HG02678 (cell line): ENCODE data around the gene ADAM12.

ENCODE experiments used
- ATAC-seq: cut with Tn5 transposase; IDR thresholded peaks from one replicate; pipeline ENCODE4 v1.9.1; 2021; ENCODE audit warnings: mild to moderate bottlenecking, moderate library complexity; ENCODE audit not compliant: unreplicated experiment

The ADAM12 gene

GRCh38 chr10:126158133-126158892 is 230.0 kb downstream of the ADAM12 start:
- ATAC-seq, result no peak

DNA sequence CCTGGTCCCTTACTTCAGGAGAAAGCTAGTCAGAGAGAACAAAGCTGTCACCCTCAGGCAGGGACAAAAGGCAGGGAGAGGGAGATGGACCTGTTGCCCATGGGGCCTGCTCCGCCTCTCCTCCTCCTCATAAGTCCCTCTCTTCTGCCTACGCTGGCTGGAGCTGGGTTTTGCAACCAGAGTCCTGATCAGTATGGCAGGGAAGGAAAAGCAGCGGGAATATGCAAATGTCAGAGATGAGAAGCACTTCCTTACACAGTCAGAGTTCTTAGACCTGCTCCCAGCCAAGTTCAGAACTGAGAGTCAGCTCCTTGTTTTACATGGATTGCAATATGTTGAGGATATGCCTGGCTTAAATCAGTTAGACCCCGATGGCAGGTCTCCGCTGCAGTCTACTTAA is 231.1 kb downstream of the ADAM12 start:
- no peak for ATAC-seq

DNA sequence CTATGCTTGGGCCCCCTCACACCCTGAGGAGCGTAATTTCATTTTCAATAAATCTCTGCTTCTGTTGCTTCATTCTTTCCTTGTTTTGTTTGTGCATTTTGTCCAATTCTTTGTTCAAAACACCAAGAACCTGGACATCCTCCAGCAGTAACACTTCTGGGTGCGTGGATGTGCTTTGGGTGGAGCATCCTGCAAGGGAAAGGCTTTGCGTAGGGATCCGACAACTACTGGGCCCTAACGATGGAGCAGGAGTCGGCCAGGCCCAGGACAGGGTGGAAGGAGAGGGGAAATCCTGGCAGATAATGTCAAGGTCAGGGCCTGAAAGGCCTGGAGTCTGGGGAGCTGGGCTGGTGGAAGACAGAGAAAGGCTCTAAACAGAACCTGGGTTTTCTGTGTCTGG is 231.8 kb downstream of the ADAM12 start:
- ATAC-seq, result no peak

DNA sequence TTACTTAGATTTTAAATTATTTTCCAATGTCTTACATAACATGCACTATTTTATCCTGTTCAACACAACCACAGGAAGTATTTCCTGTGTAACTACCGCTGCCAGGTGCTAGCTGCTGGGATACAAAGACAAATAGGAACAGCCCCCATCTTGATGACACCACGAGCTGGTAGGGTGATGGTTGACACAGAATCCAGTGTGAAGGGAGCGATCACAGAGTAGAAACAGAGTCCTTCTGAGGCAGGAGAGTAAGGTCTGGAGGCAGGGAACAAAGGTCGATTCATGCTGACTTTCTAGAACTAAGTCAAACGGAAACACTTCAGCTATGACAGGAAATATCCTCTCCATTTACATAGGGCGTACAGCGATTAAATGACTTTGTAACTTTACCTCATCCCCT is 232.3 kb downstream of the ADAM12 start:
- no peak for ATAC-seq

GRCh38 chr10:126155528-126155927 is 232.7 kb downstream of the ADAM12 start:
- ATAC-seq, result no peak

GRCh38 chr10:126153711-126154628 is 234.3 kb downstream of the ADAM12 start:
- no peak for ATAC-seq

- ATAC-seq, result no peak
These were observed 240.2 kb downstream of the ADAM12 start for GRCh38 chr10:126147866-126148587.

DNA sequence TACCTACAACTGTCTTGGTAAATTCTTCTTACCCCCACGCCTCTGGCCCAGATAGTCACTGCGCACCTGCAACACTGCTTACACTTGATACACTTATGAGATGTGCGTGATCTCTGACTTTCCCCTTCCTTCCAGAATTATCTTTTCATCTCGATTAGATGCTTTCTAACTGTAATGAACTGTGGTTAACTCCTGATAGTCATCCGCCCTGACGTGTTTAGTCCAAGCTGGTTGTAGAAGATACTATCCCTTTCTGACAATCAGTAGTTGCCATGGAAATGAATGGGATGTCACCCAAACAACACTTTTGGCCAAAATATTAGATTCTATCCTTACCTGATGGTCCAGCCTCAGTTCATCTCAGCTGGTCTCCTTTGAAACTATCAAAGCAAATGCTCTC is 241.5 kb downstream of the ADAM12 start:
- no peak for ATAC-seq

- no peak for ATAC-seq
These were observed 245.2 kb downstream of the ADAM12 start for GRCh38 chr10:126143117-126143516.

- no peak for ATAC-seq
These were observed 247.5 kb downstream of the ADAM12 start for GRCh38 chr10:126140746-126141273.

GRCh38 chr10:126137562-126138221 is 250.6 kb downstream of the ADAM12 start:
- ATAC-seq, result no peak

- ATAC-seq, result no peak
These were observed 252.2 kb downstream of the ADAM12 start for GRCh38 chr10:126135941-126136595.

- ATAC-seq, result no peak
These were observed 253.1 kb downstream of the ADAM12 start for GRCh38 chr10:126135177-126135576.

- ATAC-seq, result no peak
These were observed 254.2 kb downstream of the ADAM12 start for GRCh38 chr10:126133906-126134656.

DNA sequence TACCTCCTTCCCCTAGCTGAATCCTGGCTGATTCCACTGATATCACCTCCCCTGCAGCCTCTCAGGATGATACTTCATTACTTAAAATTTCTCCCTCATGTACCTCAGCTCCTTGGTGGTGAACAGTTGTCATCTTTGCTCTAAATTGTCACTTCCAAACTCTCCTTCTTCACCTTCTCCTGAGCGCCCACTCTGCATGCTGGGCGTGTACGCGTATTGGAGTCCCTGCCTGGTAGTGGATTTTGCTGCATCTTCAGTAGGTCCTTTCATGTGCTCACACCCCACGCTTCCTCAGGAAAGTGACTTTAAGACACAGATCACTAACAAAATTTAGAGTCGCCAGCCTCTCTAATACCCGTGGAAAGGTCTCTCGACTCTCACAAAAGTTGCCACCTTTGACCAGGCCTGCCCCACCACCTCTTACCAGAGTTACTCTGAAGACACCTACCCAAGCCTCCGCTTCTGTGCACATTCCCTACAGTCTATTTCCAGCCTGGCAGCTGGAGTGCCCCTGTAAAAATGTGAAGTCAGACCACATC is 255.1 kb downstream of the ADAM12 start:
- no peak for ATAC-seq

DNA sequence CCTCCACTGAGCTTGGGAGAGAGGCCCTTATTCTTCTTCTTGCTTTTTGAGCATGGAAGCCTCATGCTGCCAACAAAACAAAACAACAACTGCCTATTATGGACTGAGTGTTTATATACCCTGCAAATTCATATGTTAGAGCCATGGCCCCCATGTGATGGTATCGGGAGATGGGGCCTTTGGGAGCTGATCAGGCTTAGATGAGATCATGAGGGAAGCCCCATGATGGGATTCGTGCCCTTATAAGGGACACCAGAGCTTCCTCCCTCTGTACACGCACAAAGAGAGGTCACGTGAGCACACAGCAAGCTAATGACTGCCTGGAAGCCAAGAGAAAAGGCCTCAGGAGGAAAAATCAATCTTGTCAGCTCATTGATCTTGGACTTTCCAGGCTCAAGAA is 256.9 kb downstream of the ADAM12 start:
- no peak for ATAC-seq

GRCh38 chr10:126130271-126130710 is 258.0 kb downstream of the ADAM12 start:
- no peak for ATAC-seq

DNA sequence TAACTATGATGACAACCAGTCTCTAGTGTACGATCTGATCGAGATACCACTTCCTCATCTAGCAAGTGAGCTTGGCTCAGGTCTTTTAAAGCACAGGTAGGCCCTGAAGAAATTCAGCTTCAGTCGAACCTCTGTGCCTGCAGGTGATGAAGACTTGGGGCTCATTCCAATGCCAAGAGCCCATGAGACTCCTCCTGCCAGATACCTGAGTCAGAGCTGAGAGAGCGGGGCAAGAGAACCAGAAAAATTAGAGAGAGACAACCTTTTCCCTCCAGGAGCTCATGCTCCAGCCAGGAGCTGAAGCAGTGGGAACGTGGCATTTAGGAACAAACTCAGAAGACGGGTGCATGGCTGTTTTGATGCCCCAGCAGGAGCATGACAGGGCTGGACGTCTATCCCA is 259.3 kb downstream of the ADAM12 start:
- ATAC-seq, result no peak

DNA sequence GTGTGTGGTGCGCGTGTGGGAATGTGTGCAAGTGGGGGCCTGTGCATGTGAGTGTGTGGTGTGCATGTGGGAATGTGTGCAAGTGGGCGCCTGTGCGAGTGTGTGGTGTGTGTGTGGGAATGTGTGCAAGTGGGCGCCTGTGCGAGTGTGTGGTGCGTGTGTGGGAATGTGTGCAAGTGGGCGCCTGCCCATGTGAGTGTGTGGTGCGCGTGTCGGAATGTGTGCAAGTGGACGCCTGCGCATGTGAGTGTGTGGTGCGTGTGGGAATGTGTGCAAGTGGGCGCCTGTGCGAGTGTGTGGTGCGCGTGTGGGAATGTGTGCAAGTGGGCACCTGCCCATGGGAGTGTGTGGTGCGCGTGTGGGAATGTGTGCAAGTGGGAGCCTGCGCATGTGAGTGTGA is 259.7 kb downstream of the ADAM12 start:
- no peak for ATAC-seq
